ENCODE data around the gene SDHAF2. TPM values are rescaled to one million over a fixed set of nuclear protein-coding genes. Genes with fewer than 3 reads are reported as not detected.

Gene SDHAF2
- total RNA-seq, 1 experiment from 2014 or later, result 45.4 TPM

- in situ Hi-C loops (cut with HindIII; ENCODE audit: low pct_unique_long_range_greater_than_20kb, low sequenced_read_pairs), result no loop called here
- no peak for DNase-seq (ENCODE audit: low read depth, low spot score)
Measured at GRCh38 chr11:61486779-61487178, 56.9 kb downstream of the SDHAF2 start.

DNA sequence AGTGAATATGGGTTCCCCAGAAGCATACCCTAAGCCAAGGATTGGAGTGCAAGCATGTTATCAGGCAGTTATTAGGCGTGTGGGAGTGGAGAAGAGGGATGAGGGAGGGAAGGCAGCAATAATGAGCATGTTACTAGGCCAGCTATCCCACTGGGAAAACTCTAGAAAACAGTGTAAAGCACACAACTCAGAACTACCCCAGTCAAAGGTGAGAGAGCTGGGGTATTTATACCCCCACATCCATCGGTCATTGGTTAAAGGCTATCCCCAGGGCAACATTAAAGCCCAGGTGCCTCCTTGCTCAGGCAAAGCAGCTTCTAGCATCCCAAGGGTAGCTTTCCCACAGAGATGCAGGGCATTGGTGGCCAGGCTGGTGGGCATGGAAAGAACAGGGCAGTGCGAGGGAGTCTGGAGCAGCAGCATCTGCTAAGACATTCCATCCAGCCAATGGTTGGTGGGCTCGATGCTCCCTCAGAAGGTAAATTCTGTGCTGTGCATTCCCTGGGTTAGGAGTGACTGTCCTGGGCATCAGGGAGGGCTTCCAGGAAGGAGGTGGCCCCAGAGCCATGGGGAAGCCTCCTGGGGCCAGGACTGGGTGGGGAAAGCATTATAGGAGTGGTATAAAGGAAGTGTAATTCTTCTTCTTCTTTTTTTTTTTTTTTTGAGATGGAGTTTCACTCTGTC, 57.6 kb downstream of the SDHAF2 start:
- no peak for DNase-seq (ENCODE audit: low read depth, low spot score)
- in situ Hi-C loops (cut with HindIII; ENCODE audit: low pct_unique_long_range_greater_than_20kb, low sequenced_read_pairs), result no loop called here

DNA sequence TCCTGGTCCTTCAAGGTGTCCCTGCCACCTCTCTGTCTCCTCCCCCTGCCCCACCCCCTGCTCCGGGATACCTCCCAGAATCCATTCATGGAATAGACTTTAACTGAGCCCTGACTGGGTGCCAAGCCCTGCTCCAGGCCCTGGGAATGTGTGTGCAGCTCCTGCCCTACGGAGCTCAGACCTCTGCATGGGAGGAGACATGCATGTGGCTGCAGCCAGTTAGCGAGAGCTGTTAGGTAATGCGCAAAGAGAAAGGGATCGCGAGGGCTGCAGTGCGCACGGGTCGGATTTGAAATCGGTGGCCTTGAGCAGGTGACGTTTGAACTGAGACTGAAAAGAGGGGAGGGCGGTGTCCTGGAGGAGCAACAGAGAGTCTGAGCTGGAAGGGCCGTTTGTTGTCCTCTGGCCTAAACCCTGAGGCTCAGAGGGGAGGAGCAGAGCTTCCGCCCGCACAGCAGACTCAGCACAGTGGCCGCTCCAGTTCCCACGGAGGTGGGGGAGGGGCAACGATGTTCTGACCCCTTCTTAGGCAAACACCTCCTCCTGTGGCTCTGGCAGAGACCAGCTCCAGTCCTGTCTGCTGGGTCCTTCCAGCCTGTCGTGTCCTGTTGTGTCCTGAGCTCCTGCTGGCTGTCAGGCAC, 58.8 kb downstream of the SDHAF2 start:
- no peak for DNase-seq (ENCODE audit: low read depth, low spot score)
- in situ Hi-C loops (cut with HindIII; ENCODE audit: low pct_unique_long_range_greater_than_20kb, low sequenced_read_pairs), result no loop called here

GRCh38 chr11:61489833-61490721, 60.2 kb downstream of the SDHAF2 start:
- in situ Hi-C loops (cut with HindIII; ENCODE audit: low pct_unique_long_range_greater_than_20kb, low sequenced_read_pairs), result no loop called here
- no peak for DNase-seq (ENCODE audit: low read depth, low spot score)

DNA sequence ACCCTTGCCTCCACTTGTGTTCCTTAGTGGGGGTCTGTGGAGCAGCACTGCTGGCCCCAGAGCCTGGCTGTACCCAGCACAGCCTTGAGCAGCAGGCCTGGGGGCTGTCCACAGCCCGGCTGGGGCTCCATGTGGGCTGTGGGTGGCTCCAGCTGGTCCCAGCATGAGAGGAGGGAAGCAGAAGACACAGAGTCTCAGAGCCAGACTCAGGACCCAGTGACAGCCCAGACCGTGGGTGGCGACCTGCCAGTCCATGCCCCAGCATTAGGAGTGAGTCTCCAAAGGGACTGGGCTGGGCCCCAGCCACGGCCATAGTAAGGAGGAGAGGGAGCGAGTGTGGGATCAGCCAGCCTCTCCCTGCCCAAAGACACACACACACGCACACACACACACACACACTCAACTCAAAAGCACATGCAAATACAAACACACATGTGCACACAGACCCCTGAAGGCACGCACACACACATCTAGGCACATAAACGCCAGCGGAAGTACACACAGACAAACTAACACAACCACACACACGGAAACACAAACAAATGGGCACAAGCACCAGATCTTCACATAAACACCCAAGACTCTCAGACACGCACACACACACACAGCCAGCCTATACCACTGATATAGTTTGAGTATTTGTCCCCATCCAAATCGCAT, 61.9 kb downstream of the SDHAF2 start:
- in situ Hi-C loops (cut with HindIII; ENCODE audit: low pct_unique_long_range_greater_than_20kb, low sequenced_read_pairs), result no loop called here
- DNase-seq (ENCODE audit: low read depth, low spot score), result no peak

DNA sequence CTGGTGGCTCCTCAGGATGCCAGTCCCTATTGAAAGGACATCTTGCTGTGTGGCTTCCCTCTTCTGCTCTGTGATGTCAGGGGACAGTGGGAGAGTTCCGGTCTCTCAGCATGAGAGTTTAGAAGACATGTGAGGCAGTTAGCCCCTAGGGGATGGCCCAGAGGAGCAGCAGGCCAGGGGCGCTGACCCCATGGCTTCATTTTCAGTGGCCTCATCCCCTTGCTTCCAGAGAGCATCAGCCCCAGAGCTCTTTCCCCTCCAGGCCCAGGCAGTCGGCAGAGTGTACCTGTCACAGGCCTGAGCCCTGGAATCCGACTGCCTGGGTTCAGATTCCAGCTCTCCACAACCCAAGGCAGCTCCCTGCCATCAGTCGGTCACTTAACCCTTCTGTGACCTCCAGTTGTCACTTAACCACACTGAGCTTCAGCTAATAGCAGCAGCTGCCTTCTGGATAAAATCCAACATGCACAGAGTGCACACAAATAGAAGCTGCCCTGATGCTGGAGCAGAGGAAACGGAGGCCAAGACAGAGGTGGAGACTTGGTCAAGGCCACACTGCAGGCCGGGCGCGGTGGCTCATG, 64.5 kb downstream of the SDHAF2 start:
- in situ Hi-C loops (cut with HindIII; ENCODE audit: low pct_unique_long_range_greater_than_20kb, low sequenced_read_pairs), result no loop called here
- no peak for DNase-seq (ENCODE audit: low read depth, low spot score)

GRCh38 chr11:61495801-61496601, 66.1 kb downstream of the SDHAF2 start:
- in situ Hi-C loops (cut with HindIII; ENCODE audit: low pct_unique_long_range_greater_than_20kb, low sequenced_read_pairs), result no loop called here
- no peak for DNase-seq (ENCODE audit: low read depth, low spot score)

Small RNAs within 50 kb of the gene (small RNA-seq; reads per million reads assigned to genes)
- gene RN7SL23P, result 0 reads per million in 2 experiments

Other genes with a start within 250 kb of the SDHAF2 start
- gene PGA3, start 226.6 kb upstream of the SDHAF2 start, total RNA-seq (2014; rRNA removed; shearing (Covaris generic)), result not detected in 2 replicates
- gene PGA4, start 207.8 kb upstream of the SDHAF2 start, total RNA-seq (2014; rRNA removed; shearing (Covaris generic)), result not detected in 2 replicates
- gene PGA5, start 188.9 kb upstream of the SDHAF2 start, total RNA-seq (2014; rRNA removed; shearing (Covaris generic)), result not detected in 2 replicates
- gene VWCE, start 134.8 kb upstream of the SDHAF2 start, total RNA-seq (2014; rRNA removed; shearing (Covaris generic)), result 0.24 and 0.45 TPM in 2 replicates
- gene DDB1, start 97.0 kb upstream of the SDHAF2 start, total RNA-seq (2014; rRNA removed; shearing (Covaris generic)), result 190 and 218 TPM in 2 replicates
- gene TKFC, start 96.9 kb upstream of the SDHAF2 start, total RNA-seq (2014; rRNA removed; shearing (Covaris generic)), result 43.2 and 48.6 TPM in 2 replicates
- gene CYB561A3, start 68.2 kb upstream of the SDHAF2 start, total RNA-seq (2014; rRNA removed; shearing (Covaris generic)), result 15.1 and 20.5 TPM in 2 replicates
- gene TMEM138, start 67.8 kb upstream of the SDHAF2 start, total RNA-seq (2014; rRNA removed; shearing (Covaris generic)), result 37.2 and 38.7 TPM in 2 replicates
- 0.95 and 2.0 TPM in 2 replicates for gene TMEM216, start 37.5 kb upstream of the SDHAF2 start, total RNA-seq (2014; rRNA removed; shearing (Covaris generic))
- gene CPSF7, start 149 bp upstream of the SDHAF2 start, total RNA-seq (2014; rRNA removed; shearing (Covaris generic)), result 14.6 and 19.1 TPM in 2 replicates
- gene LRRC10B, start 78.6 kb downstream of the SDHAF2 start, total RNA-seq (2014; rRNA removed; shearing (Covaris generic)), result not detected in 2 replicates
- 0.69 and 2.6 TPM in 2 replicates for gene SYT7, start 151.0 kb downstream of the SDHAF2 start, total RNA-seq (2014; rRNA removed; shearing (Covaris generic))

Data from SK-MEL-5 (cell line).